HG03045 (cell line): ENCODE data around the gene R3HDM2.
"Not testable (repeated sequence)": the region's sequence is repeated elsewhere in the genome, so short reads cannot be mapped to it uniquely, and the experiment has no call there.

Experiments used
- ATAC-seq: cut with Tn5 transposase; IDR thresholded peaks from one replicate; pipeline ENCODE4 v1.9.1; 2021; ENCODE audit warnings: mild to moderate bottlenecking, moderate library complexity; ENCODE audit not compliant: unreplicated experiment

R3HDM2 gene

GRCh38 chr12:57336299-57336698, 94.5 kb downstream of the R3HDM2 start:
- ATAC-seq = not testable (repeated sequence)

- no peak for ATAC-seq
Measured at GRCh38 chr12:57334219-57334618, 96.6 kb downstream of the R3HDM2 start.

- ATAC-seq = no peak
Measured at GRCh38 chr12:57332646-57333312, 98.1 kb downstream of the R3HDM2 start.

GRCh38 chr12:57330992-57331391, 99.9 kb downstream of the R3HDM2 start:
- ATAC-seq = no peak

- no peak for ATAC-seq
Measured at GRCh38 chr12:57329219-57329618, 101.6 kb downstream of the R3HDM2 start.

- no peak for ATAC-seq
Measured at GRCh38 chr12:57325395-57325794, 105.4 kb downstream of the R3HDM2 start.

- ATAC-seq = no peak
Measured at GRCh38 chr12:57323416-57323815, 107.4 kb downstream of the R3HDM2 start.

- ATAC-seq = no peak
Measured at GRCh38 chr12:57320639-57321038, 110.2 kb downstream of the R3HDM2 start.

GRCh38 chr12:57319678-57320469, 111.0 kb downstream of the R3HDM2 start:
- no peak for ATAC-seq

GRCh38 chr12:57315681-57316080, 115.2 kb downstream of the R3HDM2 start:
- ATAC-seq = no peak

GRCh38 chr12:57312287-57312686, 118.6 kb downstream of the R3HDM2 start:
- ATAC-seq = not testable (repeated sequence)

GRCh38 chr12:57309420-57309819, 121.4 kb downstream of the R3HDM2 start:
- no peak for ATAC-seq

- ATAC-seq = no peak
Measured at GRCh38 chr12:57300961-57301584, 129.8 kb downstream of the R3HDM2 start.

GRCh38 chr12:57299514-57300016, 131.3 kb downstream of the R3HDM2 start:
- no peak for ATAC-seq

- ATAC-seq = no peak
Measured at GRCh38 chr12:57296291-57296690, 134.6 kb downstream of the R3HDM2 start.

GRCh38 chr12:57282073-57282472, 148.8 kb downstream of the R3HDM2 start:
- not testable (repeated sequence) for ATAC-seq

- peak; percentile 91 for ATAC-seq
Measured at GRCh38 chr12:57280211-57281062, 150.4 kb downstream of the R3HDM2 start.

GRCh38 chr12:57278465-57279381, 152.1 kb downstream of the R3HDM2 start:
- no peak for ATAC-seq

- ATAC-seq = no peak
Measured at GRCh38 chr12:57276935-57277563, 153.8 kb downstream of the R3HDM2 start.
